GM10266 (cell line): ENCODE measurements around the gene ORC3.

Experiments
- DNase-seq: peaks from one replicate; pipeline ENCODE4 v3.0.0; 2012; ENCODE audit errors: extremely low spot score
- CTCF ChIP-seq: IDR thresholded peaks from 2 replicates; pipeline ENCODE4 v1.5.1; 2012; ENCODE audit warnings: mild to moderate bottlenecking, low read depth; ENCODE audit not compliant: control insufficient read depth, insufficient read depth; ENCODE audit errors: missing control alignments

Gene ORC3

GRCh38 chr6:87553159-87553765, 36.7 kb upstream of the ORC3 start:
- no peak for DNase-seq
- no peak for TF ChIP-seq CTCF

DNA sequence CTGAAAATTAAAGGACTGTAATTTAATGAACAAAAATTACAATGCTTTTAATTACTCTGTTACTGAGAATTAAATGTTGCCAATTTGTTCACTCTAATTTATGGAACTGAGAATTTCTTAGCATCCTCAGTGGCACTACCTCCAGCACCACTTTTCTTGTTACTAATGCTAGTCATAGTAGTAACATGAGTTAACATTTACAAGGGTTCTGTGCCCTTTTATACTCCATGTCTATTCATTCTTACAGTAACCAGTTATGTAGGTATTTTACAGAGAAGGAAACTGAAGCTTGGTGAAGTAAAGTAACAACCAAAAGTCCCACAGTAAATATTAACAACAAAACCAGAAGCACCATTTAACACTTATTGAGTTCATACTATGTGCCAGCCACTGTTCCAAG, 34.4 kb upstream of the ORC3 start:
- DNase-seq = no peak
- TF ChIP-seq CTCF = no peak

GRCh38 chr6:87558446-87558845, 31.5 kb upstream of the ORC3 start:
- TF ChIP-seq CTCF = no peak
- no peak for DNase-seq

GRCh38 chr6:87561017-87561416, 28.9 kb upstream of the ORC3 start:
- DNase-seq = no peak

DNA sequence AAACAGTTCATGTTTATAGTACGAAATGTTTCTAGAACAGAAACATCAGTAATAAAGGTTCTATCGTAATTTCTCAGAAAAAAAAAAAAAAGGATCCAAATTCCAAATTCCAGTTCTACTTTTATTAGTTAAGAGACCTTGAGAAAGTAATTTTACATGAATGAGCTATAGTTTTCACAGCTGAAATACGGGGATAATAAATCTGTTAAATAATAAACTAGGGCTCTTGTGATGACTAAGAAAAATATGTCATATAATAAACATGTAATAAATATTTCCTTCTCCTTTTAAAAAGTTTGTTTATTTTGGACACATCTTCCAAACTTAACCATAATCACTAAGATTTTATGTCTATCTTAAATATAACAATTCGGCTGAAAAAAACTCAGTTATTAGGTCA, 17.9 kb upstream of the ORC3 start:
- no peak for DNase-seq
- no peak for TF ChIP-seq CTCF

More at GRCh38 chr6:87561017-87561416, 28.9 kb upstream of the ORC3 start:
- no peak for TF ChIP-seq CTCF

DNA sequence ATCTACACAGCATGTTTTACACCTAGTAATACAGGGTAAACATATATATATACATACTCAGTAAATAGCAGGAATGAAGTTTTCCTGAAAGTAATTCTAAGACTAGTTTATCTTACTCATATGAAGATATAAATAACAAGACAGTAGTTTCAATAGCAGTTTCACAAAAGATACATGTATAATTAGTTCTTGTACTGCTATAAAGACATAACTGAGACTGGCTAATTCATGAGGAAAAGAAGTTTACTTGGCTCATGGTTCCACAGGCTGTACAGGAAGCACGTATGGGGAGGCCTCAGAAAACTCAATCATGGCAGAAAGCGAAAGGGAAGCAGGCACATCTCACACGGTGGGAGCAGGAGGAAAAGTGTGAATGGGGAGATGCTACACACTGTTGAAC, 17.1 kb upstream of the ORC3 start:
- TF ChIP-seq CTCF = no peak

DNA sequence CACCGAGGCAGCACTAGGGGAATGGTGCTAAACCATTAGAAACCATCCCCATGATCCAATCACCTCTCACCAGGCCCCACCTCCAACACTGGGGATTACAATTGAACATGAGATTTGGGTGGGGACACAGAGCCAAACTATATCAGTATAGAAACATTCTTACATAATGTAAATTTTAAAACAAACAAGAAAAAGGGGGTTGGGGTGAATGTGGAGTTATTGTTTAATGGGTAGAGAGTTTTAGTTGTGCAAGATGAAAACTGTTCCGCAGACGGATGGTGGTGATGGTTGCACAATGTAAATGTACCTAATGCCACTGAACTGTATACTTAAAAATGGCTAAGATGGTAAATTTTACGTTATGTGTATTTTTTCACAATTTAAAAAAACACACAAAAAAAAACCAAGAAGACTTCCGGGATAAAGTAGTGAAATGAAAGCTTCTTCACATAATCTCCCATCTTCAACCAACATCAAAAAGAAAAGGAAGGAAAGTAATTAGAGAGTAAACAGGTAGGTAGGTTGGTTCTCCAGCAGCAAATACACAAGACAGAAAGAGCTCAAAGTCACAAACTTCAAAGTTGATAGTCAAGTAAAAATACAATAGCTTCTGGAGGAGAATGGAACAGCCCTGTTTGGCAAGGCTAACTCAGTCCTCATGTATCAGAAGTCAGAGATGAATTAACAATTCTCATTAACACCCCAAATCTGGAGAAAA, 16.5 kb upstream of the ORC3 start:
- no peak for DNase-seq
- TF ChIP-seq CTCF = no peak

More for the DNA sequence above, 17.1 kb upstream of the ORC3 start:
- no peak for DNase-seq
